GM12865 (cell line): ENCODE data around the gene PIP4K2A.
A peak's percentile ranks its signal among the peaks of the same experiment; 100 is the strongest.

ENCODE experiments used
- DNase-seq: peaks from one replicate; pipeline ENCODE4 v3.0.0; 2010; ENCODE audit warnings: low read depth
- H3K4me3 ChIP-seq: 2 replicates; pipeline ENCODE4 v1.5.1; 2011; ENCODE audit warnings: mild to moderate bottlenecking, low read depth, low read length, control low read depth
- CTCF ChIP-seq: IDR thresholded peaks from 2 replicates; pipeline ENCODE4 v1.5.1; 2011; ENCODE audit warnings: low read length, control low read depth, low read depth, inconsistent platforms; ENCODE audit not compliant: insufficient read depth; ENCODE audit errors: missing control alignments

PIP4K2A gene

DNA sequence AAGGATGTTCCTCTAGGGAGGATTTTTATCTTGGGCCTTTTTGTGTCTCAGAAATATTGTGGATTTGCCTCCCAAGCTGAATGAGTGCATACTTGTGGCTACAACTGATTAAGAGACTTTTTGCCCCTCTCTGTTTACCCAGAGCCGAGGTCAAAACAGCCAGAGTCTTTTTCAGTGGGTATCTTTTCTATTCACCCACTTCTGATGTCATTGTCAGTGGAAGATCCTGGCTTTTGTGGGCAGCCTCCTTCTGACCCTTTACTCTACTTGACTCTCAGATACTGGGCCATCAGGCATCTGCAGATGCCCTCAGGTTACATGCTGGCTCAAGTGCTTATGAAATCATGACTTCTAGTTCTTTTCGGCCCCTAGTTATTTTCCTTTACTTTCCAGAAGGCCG, 19.6 kb upstream of the PIP4K2A start:
- no peak for DNase-seq
- no peak for TF ChIP-seq CTCF
- no peak overlapping the region for H3K4me3 ChIP-seq

DNA sequence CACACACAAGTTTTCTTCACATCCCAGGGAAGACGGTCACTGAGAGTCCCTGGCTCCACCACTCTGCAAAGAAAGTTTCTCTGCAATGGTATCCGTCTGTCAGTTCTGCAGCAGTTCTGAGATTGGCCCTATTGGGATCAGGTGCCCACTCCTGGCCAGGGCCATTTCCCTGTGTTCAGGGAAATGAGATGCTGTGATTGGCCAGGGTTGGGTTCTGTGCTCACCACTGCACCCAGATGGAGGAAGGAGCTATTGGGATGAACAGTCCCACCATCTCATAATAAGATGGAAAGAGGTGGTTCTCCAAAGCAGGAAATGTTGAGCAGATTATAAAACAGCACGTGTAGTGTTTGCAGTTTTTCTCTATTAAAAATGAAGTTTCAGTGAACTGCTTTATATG, 13.3 kb upstream of the PIP4K2A start:
- DNase-seq: no peak
- no peak overlapping the region for H3K4me3 ChIP-seq
- no peak for TF ChIP-seq CTCF

- no peak for TF ChIP-seq CTCF
- DNase-seq: no peak
- H3K4me3 ChIP-seq: no peak overlapping the region
Measured at GRCh38 chr10:22727112-22727511, 12.7 kb upstream of the PIP4K2A start.

- H3K4me3 ChIP-seq: no peak overlapping the region
- DNase-seq: no peak
- no peak for TF ChIP-seq CTCF
Measured at GRCh38 chr10:22724773-22725172, 10.4 kb upstream of the PIP4K2A start.

DNA sequence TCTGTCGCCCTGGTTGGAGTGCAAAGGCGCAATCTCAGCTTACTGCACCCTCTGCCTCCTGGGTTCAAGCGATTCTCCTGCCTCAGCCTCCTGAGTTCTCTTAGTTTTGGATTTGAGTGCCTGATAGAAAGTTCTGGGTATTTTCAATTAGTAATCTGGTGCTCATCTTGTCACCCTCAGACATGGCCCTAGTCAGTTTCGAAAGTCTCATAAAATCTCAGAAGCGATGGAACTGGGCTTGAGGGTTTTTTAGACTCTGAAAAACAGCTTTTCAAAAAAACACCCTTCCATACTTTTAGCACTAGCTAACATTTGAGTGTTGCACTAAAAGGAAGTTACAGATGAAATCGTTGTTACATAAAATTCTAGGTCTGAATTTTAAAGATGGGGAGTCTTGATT, 9.4 kb upstream of the PIP4K2A start:
- no peak for TF ChIP-seq CTCF
- peak; percentile 75 for DNase-seq
- no peak overlapping the region for H3K4me3 ChIP-seq

GRCh38 chr10:22723343-22723779, 9.0 kb upstream of the PIP4K2A start:
- peak; percentile 82 for DNase-seq
- no peak overlapping the region for H3K4me3 ChIP-seq
- no peak for TF ChIP-seq CTCF

GRCh38 chr10:22722626-22723169, 8.3 kb upstream of the PIP4K2A start:
- H3K4me3 ChIP-seq: no peak overlapping the region
- no peak for DNase-seq
- TF ChIP-seq CTCF: no peak
